Measurements from ENCODE around the gene SLC7A6.

DNA sequence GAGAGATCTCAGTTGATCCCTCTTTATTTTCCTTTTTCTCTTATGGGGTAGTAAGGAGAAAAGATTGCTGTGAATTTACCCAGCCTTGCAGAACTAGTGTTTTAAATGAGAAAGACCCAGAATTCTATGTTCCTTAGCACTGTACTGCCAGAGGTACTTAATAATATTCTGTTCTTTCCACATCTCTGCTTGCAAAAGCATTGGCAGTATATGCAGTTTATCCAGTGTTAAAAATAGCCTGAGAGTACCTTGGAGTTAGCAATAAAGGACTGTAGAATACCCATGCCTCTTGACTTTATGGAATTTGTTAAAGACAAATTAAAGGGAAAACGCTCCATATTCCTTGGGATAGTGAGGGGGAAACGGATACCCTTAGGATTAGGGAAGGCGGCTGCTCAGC lies 11.9 kb downstream of the SLC7A6 start:
- TF ChIP-seq EZH2 (IDR thresholded peaks at IDR 0.05) (no peak), POLR2AphosphoS5 (IDR thresholded peaks at IDR 0.05; ENCODE audit: borderline replicate concordance, low read depth, low read length) (no peak), FOXP2 (optimal IDR thresholded peaks at IDR 0.05; ENCODE audit: control extremely low read depth, extremely low read length, insufficient read depth) (no peak)
